ENCODE data around the gene SLC7A10.

DNA sequence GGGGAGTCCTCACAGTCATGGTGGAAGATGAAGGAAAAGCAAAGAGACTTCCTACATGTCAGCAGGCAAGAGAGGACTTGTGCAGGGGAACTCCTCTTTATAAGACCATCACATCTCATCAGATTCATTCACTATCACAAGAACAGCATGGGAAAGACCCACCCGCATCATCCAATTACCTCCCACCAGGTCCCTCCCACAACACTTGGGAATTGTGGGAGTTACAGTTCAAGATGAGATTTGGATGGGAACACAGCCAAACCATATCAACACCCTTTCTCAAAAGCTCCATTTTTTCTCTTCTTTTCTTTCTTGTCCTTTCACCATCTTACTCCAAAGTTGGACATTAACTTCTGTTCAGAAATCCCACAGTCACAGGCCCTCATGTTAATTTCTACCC, 36.2 kb downstream of the SLC7A10 start:
- TF ChIP-seq EZH2 (optimal IDR thresholded peaks at IDR 0.05; ENCODE audit: low read depth, low read length) (no peak), EZH2phosphoT487 (IDR thresholded peaks at IDR 0.05; ENCODE audit: low read length) (no peak)
- TF ChIP-seq, protein P1, sequence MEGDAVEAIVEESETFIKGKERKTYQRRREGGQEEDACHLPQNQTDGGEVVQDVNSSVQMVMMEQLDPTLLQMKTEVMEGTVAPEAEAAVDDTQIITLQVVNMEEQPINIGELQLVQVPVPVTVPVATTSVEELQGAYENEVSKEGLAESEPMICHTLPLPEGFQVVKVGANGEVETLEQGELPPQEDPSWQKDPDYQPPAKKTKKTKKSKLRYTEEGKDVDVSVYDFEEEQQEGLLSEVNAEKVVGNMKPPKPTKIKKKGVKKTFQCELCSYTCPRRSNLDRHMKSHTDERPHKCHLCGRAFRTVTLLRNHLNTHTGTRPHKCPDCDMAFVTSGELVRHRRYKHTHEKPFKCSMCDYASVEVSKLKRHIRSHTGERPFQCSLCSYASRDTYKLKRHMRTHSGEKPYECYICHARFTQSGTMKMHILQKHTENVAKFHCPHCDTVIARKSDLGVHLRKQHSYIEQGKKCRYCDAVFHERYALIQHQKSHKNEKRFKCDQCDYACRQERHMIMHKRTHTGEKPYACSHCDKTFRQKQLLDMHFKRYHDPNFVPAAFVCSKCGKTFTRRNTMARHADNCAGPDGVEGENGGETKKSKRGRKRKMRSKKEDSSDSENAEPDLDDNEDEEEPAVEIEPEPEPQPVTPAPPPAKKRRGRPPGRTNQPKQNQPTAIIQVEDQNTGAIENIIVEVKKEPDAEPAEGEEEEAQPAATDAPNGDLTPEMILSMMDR (IDR thresholded peaks at IDR 0.05; ENCODE audit: low read length): no peak

All from MM.1S (cell line).